HL-60/S4 (cell line): ENCODE measurements around the gene NDUFA7.

Experiments
- in situ Hi-C: fragments of 300-500 bp; cut with MboI; formaldehyde crosslinking; loops from 2 replicates; pipeline ENCODE4 v1.14.3; 2022; ENCODE audit warnings: low sequenced_read_pairs

The NDUFA7 gene

DNA sequence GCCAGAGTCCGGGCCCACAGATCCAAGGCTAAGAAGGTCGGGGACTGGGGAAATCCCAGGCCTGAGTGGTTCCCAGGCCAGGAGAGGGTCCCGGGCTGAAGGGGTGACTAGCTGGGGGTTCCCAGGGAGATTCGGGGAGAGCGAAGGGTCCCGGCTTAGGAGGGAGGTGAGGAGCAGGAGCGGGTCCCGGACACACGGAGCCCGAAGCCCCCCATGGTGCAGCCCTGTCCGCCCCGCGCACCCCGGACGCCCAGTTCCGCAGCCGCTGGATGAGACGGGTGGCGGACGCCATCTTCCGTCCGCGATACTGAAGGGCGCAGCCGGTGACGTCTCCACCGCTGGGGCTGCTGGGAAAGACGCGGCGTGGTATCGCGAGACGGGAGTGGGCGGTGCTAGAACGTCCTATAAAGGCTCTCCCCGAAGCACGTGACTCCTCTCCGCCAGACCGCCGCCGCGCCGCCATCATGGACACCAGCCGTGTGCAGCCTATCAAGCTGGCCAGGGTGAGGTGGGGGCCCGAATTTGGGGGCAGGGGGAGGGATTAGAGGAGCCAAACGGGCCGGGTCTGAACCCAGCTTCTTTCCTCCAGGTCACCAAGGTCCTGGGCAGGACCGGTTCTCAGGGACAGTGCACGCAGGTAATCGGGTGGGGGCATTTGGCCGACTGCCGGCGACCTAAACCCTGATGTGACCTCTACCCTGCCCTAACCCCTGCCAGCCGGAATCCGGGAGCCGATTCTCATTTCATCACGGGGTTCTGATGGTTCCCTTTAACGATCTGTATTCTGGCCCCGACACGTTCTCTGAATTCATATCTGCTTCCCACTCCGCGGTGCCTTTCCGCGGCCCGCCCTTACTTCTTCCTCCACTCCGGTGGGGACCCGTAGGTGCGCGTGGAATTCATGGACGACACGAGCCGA is at the start of gene NDUFA7, which contains the start of gene RPS28:
NDUFA7 (minus strand) TSS at position 309 of the 919 bp plus-strand sequence; CDS start at position 292, 17 bp downstream.
RPS28 (plus strand) TSS at position 430 of the 919 bp plus-strand sequence; CDS start at position 465, 35 bp downstream.
- in situ Hi-C loops: no loop called here

- in situ Hi-C loops: loop anchor here (25.0 kb wide), 1 partner anchor 217 kb away; the partner anchor contains the start of gene MYO1F
Measured at GRCh38 chr19:8370176-8371010, 49.2 kb upstream of the NDUFA7 start.

GRCh38 chr19:8367327-8368001 is 46.3 kb upstream of the NDUFA7 start:
- in situ Hi-C loops: loop anchor here (25.0 kb wide), 1 partner anchor 220 kb away; the partner anchor contains the start of gene MYO1F

GRCh38 chr19:8366961-8367326 is 45.8 kb upstream of the NDUFA7 start:
- in situ Hi-C loops: loop anchor here (25.0 kb wide), 1 partner anchor 220 kb away; the partner anchor contains the start of gene MYO1F

GRCh38 chr19:8366121-8366581 is 45.0 kb upstream of the NDUFA7 start:
- in situ Hi-C loops: loop anchor here (25.0 kb wide), 1 partner anchor 221 kb away; the partner anchor contains the start of gene MYO1F

- in situ Hi-C loops: loop anchor here (25.0 kb wide), 1 partner anchor 223 kb away; the partner anchor contains the start of gene MYO1F
Measured at GRCh38 chr19:8363803-8364771, 42.9 kb upstream of the NDUFA7 start, which contains the start of gene ANGPTL4. Gene ANGPTL4, plus strand, starts transcription at chr19:8364155. Its CDS starts 167 bp downstream, at chr19:8364322.

GRCh38 chr19:8361921-8362793 is 41.0 kb upstream of the NDUFA7 start:
- in situ Hi-C loops: loop anchor here (25.0 kb wide), 1 partner anchor 225 kb away; the partner anchor contains the start of gene MYO1F

DNA sequence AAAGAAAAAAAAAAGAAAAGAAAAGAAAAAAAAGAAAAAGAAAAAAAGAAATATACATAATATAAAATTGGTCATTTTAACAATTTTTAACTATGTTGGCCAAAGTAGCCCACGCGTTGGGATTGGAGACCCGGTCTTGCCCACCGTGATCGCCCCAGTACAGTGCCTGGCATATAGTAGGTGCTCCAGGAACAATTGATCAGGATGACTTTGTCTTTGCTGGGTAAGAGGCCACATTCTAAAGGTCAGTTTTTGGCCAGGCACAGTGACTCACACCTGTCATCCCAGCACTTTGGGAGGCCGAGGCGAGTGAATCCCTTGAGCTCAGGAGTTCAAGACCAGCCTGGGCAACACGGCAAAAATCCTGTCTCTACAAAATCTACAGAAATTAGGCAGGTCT is 39.0 kb upstream of the NDUFA7 start:
- in situ Hi-C loops: loop anchor here (25.0 kb wide), 1 partner anchor 227 kb away; the partner anchor contains the start of gene MYO1F

GRCh38 chr19:8358948-8359347 is 37.8 kb upstream of the NDUFA7 start:
- in situ Hi-C loops: loop anchor here (25.0 kb wide), 1 partner anchor 228 kb away; the partner anchor contains the start of gene MYO1F

GRCh38 chr19:8357007-8357521 is 35.9 kb upstream of the NDUFA7 start:
- in situ Hi-C loops: loop anchor here (25.0 kb wide), 1 partner anchor 230 kb away; the partner anchor contains the start of gene MYO1F

GRCh38 chr19:8355631-8356402 is 34.6 kb upstream of the NDUFA7 start:
- in situ Hi-C loops: loop anchor here (25.0 kb wide), 1 partner anchor 231 kb away; the partner anchor contains the start of gene MYO1F

GRCh38 chr19:8352845-8353244 is 31.7 kb upstream of the NDUFA7 start:
- in situ Hi-C loops: loop anchor here (25.0 kb wide), 1 partner anchor 234 kb away; the partner anchor contains the start of gene MYO1F

GRCh38 chr19:8352134-8352827 is 31.1 kb upstream of the NDUFA7 start:
- in situ Hi-C loops: loop anchor here (25.0 kb wide), 1 partner anchor 235 kb away; the partner anchor contains the start of gene MYO1F

GRCh38 chr19:8349629-8350372 is 28.6 kb upstream of the NDUFA7 start:
- in situ Hi-C loops: loop anchor here (25.0 kb wide), 1 partner anchor 238 kb away; the partner anchor contains the start of gene MYO1F

- in situ Hi-C loops: no loop called here
Measured at GRCh38 chr19:8343483-8343844, 22.3 kb upstream of the NDUFA7 start.
